Measurements from ENCODE around the gene SH2D3A. TPM values are rescaled to one million over a fixed set of nuclear protein-coding genes. Genes with fewer than 3 reads are reported as not detected.

SH2D3A gene
- total and polyA plus RNA-seq, 2 experiments from 2014 or later = 20.7 to 38.4 TPM

DNA sequence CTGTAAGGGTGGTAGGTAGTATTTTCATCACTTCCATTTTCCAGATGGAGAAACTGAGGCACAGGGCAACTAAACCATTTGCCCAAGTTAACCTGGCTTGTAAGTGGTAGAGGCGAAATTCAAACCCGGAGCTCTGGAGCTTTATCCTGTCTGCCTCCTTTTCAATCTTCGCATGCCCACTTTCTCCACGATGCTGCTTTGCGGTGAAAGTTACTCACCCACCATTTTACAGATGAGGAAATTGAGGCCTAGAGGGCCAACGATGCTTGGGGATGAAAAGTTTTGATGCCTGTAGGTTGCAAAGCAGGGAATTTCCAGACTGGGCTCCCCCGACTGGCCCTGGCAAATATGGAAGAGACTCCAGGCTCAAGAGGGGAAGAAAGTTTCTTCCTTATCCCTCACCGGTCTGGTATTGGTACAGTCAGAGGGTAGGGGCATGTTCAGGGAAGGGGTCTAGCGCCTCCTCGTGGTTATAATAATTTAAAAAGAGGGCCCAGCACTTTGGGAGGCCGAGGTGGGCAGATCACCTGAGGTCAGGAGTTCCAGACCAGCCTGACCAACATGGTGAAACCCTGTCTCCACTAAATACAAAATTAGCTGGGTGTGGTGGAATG is 1.9 kb upstream of the SH2D3A start:
- DNase-seq (ENCODE audit: low spot score) = peak; percentile 74
- Histone ChIP-seq H3K4me1 (ENCODE audit: insufficient read depth) (peaks cover 16% of the 10 kb centered on the region; the same call in 1 of the 2 replicates), H3K4me2 (no peak overlapping the region), H2AFZ (no peak overlapping the region), H3K79me2 (replicated peaks; ENCODE audit: insufficient read depth) (peaks cover 14% of the 10 kb centered on the region), H3K27ac (ENCODE audit: low read depth) (no peak overlapping the region), H3K27me3 (ENCODE audit: insufficient read depth) (no peaks in the 10 kb centered on the region), H4K20me1 (replicated peaks; ENCODE audit: insufficient read depth) (peaks cover 4% of the 10 kb centered on the region; the same call in 1 of the 2 replicates), H3K4me3 (no peak overlapping the region), H3F3A (replicated peaks; ENCODE audit: low read depth) (peaks cover 6% of the 10 kb centered on the region; the same call in 1 of the 2 replicates), H3K9me2 (ENCODE audit: insufficient read depth) (no peaks in the 10 kb centered on the region), H3K36me3 (ENCODE audit: insufficient read depth) (no peaks in the 10 kb centered on the region)
- H3K4me1 Mint-ChIP-seq = peaks cover 15% of the 10 kb centered on the region; the same call in 2 of the 3 replicates
- no peak overlapping the region for H3K27ac Mint-ChIP-seq
- H3K9me3 Mint-ChIP-seq = peaks cover 27% of the 10 kb centered on the region
- H3K4me3 Mint-ChIP-seq = no peak overlapping the region
- peaks cover 21% of the 10 kb centered on the region; the same call in 2 of the 3 replicates for H3K36me3 Mint-ChIP-seq (ENCODE audit: low read depth)
- no peak for TF ChIP-seq NANOG (IDR thresholded peaks at IDR 0.05; ENCODE audit: borderline replicate concordance)
- TF ChIP-seq, protein P1, sequence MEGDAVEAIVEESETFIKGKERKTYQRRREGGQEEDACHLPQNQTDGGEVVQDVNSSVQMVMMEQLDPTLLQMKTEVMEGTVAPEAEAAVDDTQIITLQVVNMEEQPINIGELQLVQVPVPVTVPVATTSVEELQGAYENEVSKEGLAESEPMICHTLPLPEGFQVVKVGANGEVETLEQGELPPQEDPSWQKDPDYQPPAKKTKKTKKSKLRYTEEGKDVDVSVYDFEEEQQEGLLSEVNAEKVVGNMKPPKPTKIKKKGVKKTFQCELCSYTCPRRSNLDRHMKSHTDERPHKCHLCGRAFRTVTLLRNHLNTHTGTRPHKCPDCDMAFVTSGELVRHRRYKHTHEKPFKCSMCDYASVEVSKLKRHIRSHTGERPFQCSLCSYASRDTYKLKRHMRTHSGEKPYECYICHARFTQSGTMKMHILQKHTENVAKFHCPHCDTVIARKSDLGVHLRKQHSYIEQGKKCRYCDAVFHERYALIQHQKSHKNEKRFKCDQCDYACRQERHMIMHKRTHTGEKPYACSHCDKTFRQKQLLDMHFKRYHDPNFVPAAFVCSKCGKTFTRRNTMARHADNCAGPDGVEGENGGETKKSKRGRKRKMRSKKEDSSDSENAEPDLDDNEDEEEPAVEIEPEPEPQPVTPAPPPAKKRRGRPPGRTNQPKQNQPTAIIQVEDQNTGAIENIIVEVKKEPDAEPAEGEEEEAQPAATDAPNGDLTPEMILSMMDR (conservative IDR thresholded peaks at IDR 0.05; ENCODE audit: low read depth in 2 of 2) = peak; percentile 73
- peaks cover 12% of the 10 kb centered on the region for H3K27me3 Mint-ChIP-seq (ENCODE audit: insufficient read depth, low read depth, poor library complexity)
- no peak for ATAC-seq

DNA sequence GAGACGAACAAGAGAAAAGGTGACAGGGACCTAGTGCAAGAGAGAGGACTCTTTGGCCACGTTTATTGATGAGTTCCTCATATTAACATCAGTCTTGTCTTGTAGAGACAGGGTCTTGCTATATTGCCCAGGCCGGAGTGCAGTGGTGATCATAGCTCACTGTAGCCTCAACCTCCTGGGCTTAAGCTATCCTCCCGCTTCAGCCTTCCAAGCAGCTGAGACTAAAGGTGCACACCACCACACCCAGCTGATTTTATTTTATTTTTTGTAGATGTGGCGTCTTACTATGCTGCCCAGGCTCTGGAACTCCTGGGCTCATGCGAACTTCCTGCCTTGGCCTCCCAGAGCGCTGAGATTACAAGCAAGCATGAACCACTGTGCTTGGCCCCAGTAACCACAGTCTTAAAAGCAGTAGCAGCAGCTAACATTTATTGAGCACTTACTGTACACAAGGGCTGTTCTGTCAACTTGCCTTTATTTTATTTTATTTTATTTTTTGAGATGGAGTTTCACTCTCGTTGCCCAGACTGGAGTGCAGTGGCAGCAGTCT is 1.1 kb upstream of the SH2D3A start:
- Mint-ChIP-seq H3K36me3 (ENCODE audit: low read depth) (peaks cover 18% of the 10 kb centered on the region; the same call in 2 of the 3 replicates), H3K27me3 (ENCODE audit: insufficient read depth, low read depth, poor library complexity) (peaks cover 10% of the 10 kb centered on the region), H3K9me3 (peaks cover 21% of the 10 kb centered on the region), H3K4me3 (peak overlapping the region; percentile 80), H3K4me1 (peaks cover 15% of the 10 kb centered on the region; the same call in 2 of the 3 replicates), H3K27ac (no peak overlapping the region)
- DNase-seq (ENCODE audit: low spot score) = no peak
- Histone ChIP-seq H3K9me2 (ENCODE audit: insufficient read depth) (no peaks in the 10 kb centered on the region), H3K4me1 (ENCODE audit: insufficient read depth) (peaks cover 13% of the 10 kb centered on the region; the same call in 1 of the 2 replicates), H3K27ac (ENCODE audit: low read depth) (no peak overlapping the region), H3K79me2 (replicated peaks; ENCODE audit: insufficient read depth) (peaks cover 16% of the 10 kb centered on the region), H3K4me2 (peak overlapping the region; percentile 76), H3K27me3 (ENCODE audit: insufficient read depth) (no peaks in the 10 kb centered on the region), H3K36me3 (ENCODE audit: insufficient read depth) (no peaks in the 10 kb centered on the region), H4K20me1 (replicated peaks; ENCODE audit: insufficient read depth) (peaks cover 4% of the 10 kb centered on the region; the same call in 1 of the 2 replicates), H2AFZ (no peak overlapping the region), H3K4me3 (peak overlapping the region; percentile 91), H3F3A (replicated peaks; ENCODE audit: low read depth) (peaks cover 6% of the 10 kb centered on the region; the same call in 1 of the 2 replicates)
- ATAC-seq = no peak
- no peak for TF ChIP-seq JUNB (IDR thresholded peaks at IDR 0.05; ENCODE audit: unreplicated experiment)
- TF ChIP-seq, protein P2, sequence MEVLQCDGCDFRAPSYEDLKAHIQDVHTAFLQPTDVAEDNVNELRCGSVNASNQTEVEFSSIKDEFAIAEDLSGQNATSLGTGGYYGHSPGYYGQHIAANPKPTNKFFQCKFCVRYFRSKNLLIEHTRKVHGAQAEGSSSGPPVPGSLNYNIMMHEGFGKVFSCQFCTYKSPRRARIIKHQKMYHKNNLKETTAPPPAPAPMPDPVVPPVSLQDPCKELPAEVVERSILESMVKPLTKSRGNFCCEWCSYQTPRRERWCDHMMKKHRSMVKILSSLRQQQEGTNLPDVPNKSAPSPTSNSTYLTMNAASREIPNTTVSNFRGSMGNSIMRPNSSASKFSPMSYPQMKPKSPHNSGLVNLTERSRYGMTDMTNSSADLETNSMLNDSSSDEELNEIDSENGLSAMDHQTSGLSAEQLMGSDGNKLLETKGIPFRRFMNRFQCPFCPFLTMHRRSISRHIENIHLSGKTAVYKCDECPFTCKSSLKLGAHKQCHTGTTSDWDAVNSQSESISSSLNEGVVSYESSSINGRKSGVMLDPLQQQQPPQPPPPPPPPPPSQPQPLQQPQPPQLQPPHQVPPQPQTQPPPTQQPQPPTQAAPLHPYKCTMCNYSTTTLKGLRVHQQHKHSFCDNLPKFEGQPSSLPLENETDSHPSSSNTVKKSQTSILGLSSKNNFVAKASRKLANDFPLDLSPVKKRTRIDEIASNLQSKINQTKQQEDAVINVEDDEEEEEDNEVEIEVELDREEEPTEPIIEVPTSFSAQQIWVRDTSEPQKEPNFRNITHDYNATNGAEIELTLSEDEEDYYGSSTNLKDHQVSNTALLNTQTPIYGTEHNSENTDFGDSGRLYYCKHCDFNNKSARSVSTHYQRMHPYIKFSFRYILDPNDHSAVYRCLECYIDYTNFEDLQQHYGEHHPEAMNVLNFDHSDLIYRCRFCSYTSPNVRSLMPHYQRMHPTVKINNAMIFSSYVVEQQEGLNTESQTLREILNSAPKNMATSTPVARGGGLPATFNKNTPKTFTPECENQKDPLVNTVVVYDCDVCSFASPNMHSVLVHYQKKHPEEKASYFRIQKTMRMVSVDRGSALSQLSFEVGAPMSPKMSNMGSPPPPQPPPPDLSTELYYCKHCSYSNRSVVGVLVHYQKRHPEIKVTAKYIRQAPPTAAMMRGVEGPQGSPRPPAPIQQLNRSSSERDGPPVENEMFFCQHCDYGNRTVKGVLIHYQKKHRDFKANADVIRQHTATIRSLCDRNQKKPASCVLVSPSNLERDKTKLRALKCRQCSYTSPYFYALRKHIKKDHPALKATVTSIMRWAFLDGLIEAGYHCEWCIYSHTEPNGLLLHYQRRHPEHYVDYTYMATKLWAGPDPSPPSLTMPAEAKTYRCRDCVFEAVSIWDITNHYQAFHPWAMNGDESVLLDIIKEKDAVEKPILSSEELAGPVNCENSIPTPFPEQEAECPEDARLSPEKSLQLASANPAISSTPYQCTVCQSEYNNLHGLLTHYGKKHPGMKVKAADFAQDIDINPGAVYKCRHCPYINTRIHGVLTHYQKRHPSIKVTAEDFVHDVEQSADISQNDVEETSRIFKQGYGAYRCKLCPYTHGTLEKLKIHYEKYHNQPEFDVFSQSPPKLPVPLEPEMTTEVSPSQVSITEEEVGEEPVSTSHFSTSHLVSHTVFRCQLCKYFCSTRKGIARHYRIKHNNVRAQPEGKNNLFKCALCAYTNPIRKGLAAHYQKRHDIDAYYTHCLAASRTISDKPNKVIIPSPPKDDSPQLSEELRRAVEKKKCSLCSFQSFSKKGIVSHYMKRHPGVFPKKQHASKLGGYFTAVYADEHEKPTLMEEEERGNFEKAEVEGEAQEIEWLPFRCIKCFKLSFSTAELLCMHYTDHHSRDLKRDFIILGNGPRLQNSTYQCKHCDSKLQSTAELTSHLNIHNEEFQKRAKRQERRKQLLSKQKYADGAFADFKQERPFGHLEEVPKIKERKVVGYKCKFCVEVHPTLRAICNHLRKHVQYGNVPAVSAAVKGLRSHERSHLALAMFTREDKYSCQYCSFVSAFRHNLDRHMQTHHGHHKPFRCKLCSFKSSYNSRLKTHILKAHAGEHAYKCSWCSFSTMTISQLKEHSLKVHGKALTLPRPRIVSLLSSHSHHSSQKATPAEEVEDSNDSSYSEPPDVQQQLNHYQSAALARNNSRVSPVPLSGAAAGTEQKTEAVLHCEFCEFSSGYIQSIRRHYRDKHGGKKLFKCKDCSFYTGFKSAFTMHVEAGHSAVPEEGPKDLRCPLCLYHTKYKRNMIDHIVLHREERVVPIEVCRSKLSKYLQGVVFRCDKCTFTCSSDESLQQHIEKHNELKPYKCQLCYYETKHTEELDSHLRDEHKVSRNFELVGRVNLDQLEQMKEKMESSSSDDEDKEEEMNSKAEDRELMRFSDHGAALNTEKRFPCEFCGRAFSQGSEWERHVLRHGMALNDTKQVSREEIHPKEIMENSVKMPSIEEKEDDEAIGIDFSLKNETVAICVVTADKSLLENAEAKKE (CRISPR knock-in tag; IDR thresholded peaks at IDR 0.05) = no peak
- TF ChIP-seq, protein P1 (conservative IDR thresholded peaks at IDR 0.05; ENCODE audit: low read depth in 2 of 2) = no peak
- TF ChIP-seq ZNF331 (CRISPR knock-in tag; IDR thresholded peaks at IDR 0.05; ENCODE audit: low read depth) = no peak
- TF ChIP-seq CREB1 (CRISPR knock-in tag; IDR thresholded peaks at IDR 0.05; ENCODE audit: low read depth) = no peak
- no peak for TF ChIP-seq ZNF114 (CRISPR knock-in tag; IDR thresholded peaks at IDR 0.05)
- TF ChIP-seq EZH2phosphoT487 (IDR thresholded peaks at IDR 0.05; ENCODE audit: unreplicated experiment) = no peak

All from GM23338 (cell line).